Hepatocyte (in vitro differentiated cells): ENCODE results near the gene ALPK1.

Experiments used
- CTCF ChIP-seq: fragments of 200-600 bp; sonication (generic); IDR thresholded peaks from 2 replicates; pipeline ENCODE4 v1.5.1; 2016; ENCODE audit warnings: antibody characterized with exemption, mild to moderate bottlenecking; ENCODE audit not compliant: poor library complexity
- EZH2 ChIP-seq: fragments of 200-600 bp; sonication (generic); IDR thresholded peaks from 2 replicates; pipeline ENCODE4 v1.6.1; 2016; ENCODE audit warnings: antibody characterized with exemption, mild to moderate bottlenecking, borderline replicate concordance
- EZH2phosphoT487 ChIP-seq: fragments of 200-600 bp; sonication (generic); IDR thresholded peaks from one replicate; pipeline ENCODE4 v1.6.1; 2018; ENCODE audit warnings: antibody characterized with exemption, mild to moderate bottlenecking, low read depth, moderate library complexity; ENCODE audit not compliant: unreplicated experiment, severe bottlenecking

- TF ChIP-seq EZH2 (no peak), CTCF (no peak), EZH2phosphoT487 (no peak)
These were observed 35.2 kb downstream of the ALPK1 start for GRCh38 chr4:112332398-112332797.
